Upper lobe of right lung (tissue), 1 donor: ENCODE measurements around the gene ZNF215. TPM values are rescaled to one million over a fixed set of nuclear protein-coding genes. Genes with fewer than 3 reads are reported as not detected.

ENCODE experiments used
- ATAC-seq: fragments of 200-7000 bp; cut with Tn5 transposase; one replicate; pipeline ENCODE4 v1.9.1; 2020; ENCODE audit warnings: mild to moderate bottlenecking, moderate library complexity
- DNase-seq: peaks from one replicate; pipeline ENCODE4 v3.0.0-alpha.2; 2020
- H3K27ac ChIP-seq: fragments of 200-600 bp; one replicate; pipeline ENCODE4 v1.8.0; 2022
- H3K27me3 ChIP-seq: fragments of 200-600 bp; one replicate; pipeline ENCODE4 v1.8.0; 2022; ENCODE audit warnings: mild to moderate bottlenecking
- H3K36me3 ChIP-seq: fragments of 200-600 bp; one replicate; pipeline ENCODE4 v1.8.0; 2022
- H3K4me1 ChIP-seq: fragments of 200-600 bp; one replicate; pipeline ENCODE4 v1.8.0; 2022
- H3K4me3 ChIP-seq: fragments of 200-600 bp; one replicate; pipeline ENCODE4 v1.8.0; 2022; ENCODE audit warnings: mild to moderate bottlenecking
- H3K9me3 ChIP-seq: fragments of 200-600 bp; one replicate; pipeline ENCODE4 v1.8.0; 2022
- CTCF ChIP-seq: fragments of 200-600 bp; IDR thresholded peaks from one replicate; pipeline ENCODE4 v1.8.0; 2022; ENCODE audit warnings: antibody characterized with exemption
- intact Hi-C: fragments of 100-400 bp; cut with DNase I; formaldehyde crosslinking; loops from one replicate; pipeline ENCODE4 v1.11.0; 2022
- total RNA-seq: library from RNA; stranded (reverse); fragmentation: NEBNext Ultra II Directional; extraction: Animal tissue kit (Norgen Biotek cat#: 25700); gene quantifications from one replicate; pipeline ENCODE4 v1.2.1, GENCODE V29; 2021
- donor health status: DM: no; HTN: yes; CAD: no; lungs with severe emphysema.

The ZNF215 gene
- total RNA-seq, 1 donor from 2014 or later, result 2.4 TPM

GRCh38 chr11:6911378-6911777 lies 14.8 kb upstream of the ZNF215 start:
- TF ChIP-seq CTCF, result no peak

GRCh38 chr11:6911948-6912347 lies 14.3 kb upstream of the ZNF215 start:
- DNase-seq (no peak), ATAC-seq (no peak)
- H3K4me1 ChIP-seq, result no peaks in the 10 kb centered on the region
- no peak overlapping the region for H3K4me3 ChIP-seq
- no peaks in the 10 kb centered on the region for H3K36me3 ChIP-seq
- TF ChIP-seq CTCF, result no peak
- intact Hi-C loops, result no loop called here
- no peaks in the 10 kb centered on the region for H3K27me3 ChIP-seq
- no peak overlapping the region for H3K27ac ChIP-seq
- H3K9me3 ChIP-seq, result no peaks in the 10 kb centered on the region

More at GRCh38 chr11:6911378-6911777, 14.8 kb upstream of the ZNF215 start:
- ATAC-seq (no peak), DNase-seq (no peak)
- no peaks in the 10 kb centered on the region for H3K4me1 ChIP-seq
- H3K9me3 ChIP-seq, result no peaks in the 10 kb centered on the region
- intact Hi-C loops, result no loop called here
- no peak overlapping the region for H3K27ac ChIP-seq
- H3K4me3 ChIP-seq, result no peak overlapping the region
- no peaks in the 10 kb centered on the region for H3K27me3 ChIP-seq
- H3K36me3 ChIP-seq, result no peaks in the 10 kb centered on the region

GRCh38 chr11:6919698-6920097 lies 6.5 kb upstream of the ZNF215 start:
- no peak for DNase-seq
- TF ChIP-seq CTCF, result no peak
- no peaks in the 10 kb centered on the region for H3K9me3 ChIP-seq
- no peak overlapping the region for H3K4me3 ChIP-seq
- no peaks in the 10 kb centered on the region for H3K27me3 ChIP-seq
- H3K27ac ChIP-seq, result no peak overlapping the region
- intact Hi-C loops, result loop anchor here (10.0 kb wide), 1 partner anchor 575 kb away; no protein-coding TSS in a partner anchor
- no peaks in the 10 kb centered on the region for H3K4me1 ChIP-seq
- H3K36me3 ChIP-seq, result no peaks in the 10 kb centered on the region
- ATAC-seq, result no peak

- intact Hi-C loops, result loop anchor here (10.0 kb wide), 1 partner anchor 576 kb away; no protein-coding TSS in a partner anchor
- no peaks in the 10 kb centered on the region for H3K9me3 ChIP-seq
- no peaks in the 10 kb centered on the region for H3K4me1 ChIP-seq
- ATAC-seq, result no peak
- no peaks in the 10 kb centered on the region for H3K27me3 ChIP-seq
- no peak within 1 kb of the TSS for H3K4me3 ChIP-seq
- DNase-seq, result no peak
- H3K36me3 ChIP-seq, result no peaks in the 10 kb centered on the region
- H3K27ac ChIP-seq, result no peak within 1 kb of the TSS
- no peak for TF ChIP-seq CTCF
These were observed 5.5 kb upstream of the ZNF215 start, which contains the start of gene OR2D3 for GRCh38 chr11:6920702-6921101. TSS of gene OR2D3 (plus strand) at chr11:6921002. CDS start at chr11:6921002, 0 bp downstream.

- intact Hi-C loops, result loop anchor here (10.0 kb wide), 1 partner anchor 580 kb away; no protein-coding TSS in a partner anchor
- peaks cover 9% of the 10 kb centered on the region for H3K4me1 ChIP-seq
- H3K27me3 ChIP-seq, result no peaks in the 10 kb centered on the region
- no peak for DNase-seq
- no peaks in the 10 kb centered on the region for H3K9me3 ChIP-seq
- H3K36me3 ChIP-seq, result no peaks in the 10 kb centered on the region
- no peak overlapping the region for H3K27ac ChIP-seq
- H3K4me3 ChIP-seq, result no peak overlapping the region
- ATAC-seq, result no peak
- no peak for TF ChIP-seq CTCF
These were observed 1.1 kb upstream of the ZNF215 start for GRCh38 chr11:6925007-6925577.
